HG03521 (cell line): ENCODE data around the gene KRCC1.
A peak's percentile ranks its signal among the peaks of the same experiment; 100 is the strongest.

Experiments
- ATAC-seq: cut with Tn5 transposase; IDR thresholded peaks from one replicate; pipeline ENCODE4 v1.9.1; 2021; ENCODE audit warnings: mild to moderate bottlenecking, moderate library complexity; ENCODE audit not compliant: unreplicated experiment

The KRCC1 gene

DNA sequence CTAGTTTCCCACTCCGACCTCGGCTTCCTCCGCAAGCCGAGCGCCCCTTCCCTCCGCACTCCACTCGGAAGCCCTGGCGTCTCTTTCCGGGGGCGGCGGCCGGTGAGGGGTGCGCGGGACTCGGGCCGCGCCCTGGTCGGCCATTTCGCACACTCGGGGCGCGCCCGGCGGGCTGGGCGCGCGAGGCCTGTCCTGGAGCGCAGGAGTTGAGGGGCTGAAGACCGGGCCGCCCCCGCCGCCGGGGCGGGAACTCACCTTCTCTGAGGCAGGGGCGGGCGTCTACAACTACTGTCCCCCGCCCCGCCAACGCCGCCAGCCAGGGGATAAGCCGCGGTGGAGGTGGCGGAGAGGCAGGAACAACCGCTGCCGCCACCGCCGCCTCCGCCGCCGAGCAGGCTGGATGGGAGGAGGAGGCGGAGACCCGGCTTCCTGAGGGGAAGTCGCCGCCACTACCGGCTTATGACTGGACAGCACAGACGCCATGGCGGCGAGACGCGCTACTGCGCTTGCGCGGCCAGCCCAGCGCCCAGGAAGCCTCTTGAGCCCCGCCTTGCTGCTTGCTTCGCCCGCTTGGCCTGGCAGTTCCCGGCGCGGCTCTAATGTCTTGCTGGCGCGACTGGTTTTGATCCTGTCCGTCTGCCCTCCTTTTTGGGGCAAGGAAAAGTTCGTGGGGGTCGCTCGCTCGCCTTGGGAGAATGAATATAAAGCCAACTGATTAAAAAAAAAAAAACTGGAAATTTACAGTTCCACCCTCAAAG, at the start of gene KRCC1:
TSS of gene KRCC1 (minus strand) at position 413 of the 758 bp plus-strand sequence. CDS start 27,220 bp downstream, outside the sequence.
- peak; percentile 91 for ATAC-seq

DNA sequence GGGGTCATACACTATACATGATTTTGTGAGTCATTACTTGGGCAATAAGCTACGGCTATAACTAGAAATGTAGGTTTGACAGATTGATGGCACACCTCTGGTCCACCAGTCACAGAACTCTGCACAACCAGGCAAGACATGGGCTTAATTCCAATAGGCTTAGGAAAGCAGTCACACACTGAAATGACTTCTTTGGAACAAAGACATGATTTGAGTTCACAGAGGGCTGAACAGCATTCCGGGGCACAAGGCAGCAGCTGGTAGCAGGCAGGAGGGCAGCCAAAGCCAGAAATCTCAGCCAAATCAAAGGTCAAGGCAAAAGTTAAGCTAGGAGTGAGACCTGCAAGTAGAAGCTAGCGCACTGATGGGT, 44.9 kb upstream of the KRCC1 start:
- no peak for ATAC-seq

DNA sequence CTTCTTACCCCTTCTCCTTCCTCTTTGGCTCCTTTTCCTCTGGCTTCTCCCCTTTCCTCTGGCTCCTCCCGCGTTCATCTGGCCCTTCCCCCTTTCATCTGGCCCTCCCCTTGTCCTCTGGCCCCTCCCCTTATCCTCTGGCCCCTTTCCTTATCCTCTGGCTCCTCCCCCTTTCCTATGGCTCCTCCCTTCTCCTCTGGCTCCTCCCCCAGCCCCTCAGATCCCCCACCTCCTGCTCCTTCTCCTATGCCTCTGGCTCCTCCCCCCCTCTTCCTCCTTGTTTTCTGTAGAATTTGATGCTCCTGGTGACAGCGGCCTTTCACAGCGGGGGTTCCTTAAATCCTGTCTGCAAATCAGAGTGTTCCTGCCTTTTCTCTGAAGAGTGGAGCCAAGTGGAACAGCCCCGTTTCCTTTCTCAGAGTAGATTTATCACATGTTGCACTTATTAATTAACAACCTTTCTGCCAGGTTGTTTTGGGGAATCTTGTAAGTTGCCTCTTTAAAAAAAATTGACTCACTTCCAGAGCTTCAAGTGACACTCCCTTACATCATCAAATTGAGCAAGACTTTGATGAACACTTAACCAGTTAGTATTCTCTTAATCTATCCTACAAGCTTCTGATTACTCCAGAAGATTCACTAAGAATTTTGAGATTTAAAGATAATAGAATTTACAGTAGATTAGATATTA, 44.4 kb upstream of the KRCC1 start:
- ATAC-seq: no peak

DNA sequence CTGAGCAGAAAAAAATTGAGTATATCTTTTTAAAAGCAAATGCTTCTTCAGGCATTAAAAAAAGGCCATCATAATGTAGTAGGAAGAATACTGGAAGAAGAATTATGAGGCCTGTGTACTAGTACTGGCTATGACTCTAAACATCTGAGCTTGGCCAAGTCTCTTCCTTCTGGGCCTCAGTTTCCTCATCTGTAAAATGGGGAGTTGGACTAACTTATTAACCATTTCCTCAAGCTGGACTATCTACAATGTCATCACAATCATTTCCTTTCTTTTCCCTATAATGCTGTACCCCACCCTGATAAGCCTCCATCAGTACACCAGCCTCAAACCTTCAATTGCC, 42.9 kb upstream of the KRCC1 start:
- ATAC-seq: no peak

DNA sequence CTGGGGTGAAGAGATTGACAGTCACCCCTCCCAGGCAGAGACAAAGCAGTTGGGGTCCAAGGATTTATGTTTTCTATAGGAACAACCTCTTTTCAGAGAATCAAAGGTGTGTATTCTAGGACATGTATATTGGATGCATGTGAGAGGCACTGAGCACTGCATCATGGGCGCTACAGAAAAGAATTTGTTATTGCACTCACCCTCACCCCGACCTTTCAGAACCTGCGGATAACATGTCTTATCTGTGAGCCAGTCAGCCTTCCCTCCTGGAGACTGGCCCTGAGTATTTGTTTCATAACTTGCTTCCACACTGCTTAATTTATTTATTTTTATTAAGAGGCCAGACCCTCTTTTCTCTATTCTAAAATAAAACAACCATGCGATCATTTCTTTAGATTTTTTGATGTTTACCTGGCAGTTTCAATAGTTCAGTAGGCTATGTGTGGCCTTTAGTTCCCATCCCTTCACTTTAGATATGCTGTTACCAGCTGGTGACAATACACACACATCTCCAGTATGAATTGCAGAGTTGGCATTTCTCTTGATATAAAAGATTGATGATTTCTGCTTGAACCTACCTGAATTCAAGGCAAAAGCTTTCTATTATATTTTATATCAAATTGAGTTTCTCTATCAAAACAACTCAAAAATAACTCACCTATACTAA, 42.4 kb upstream of the KRCC1 start:
- no peak for ATAC-seq

DNA sequence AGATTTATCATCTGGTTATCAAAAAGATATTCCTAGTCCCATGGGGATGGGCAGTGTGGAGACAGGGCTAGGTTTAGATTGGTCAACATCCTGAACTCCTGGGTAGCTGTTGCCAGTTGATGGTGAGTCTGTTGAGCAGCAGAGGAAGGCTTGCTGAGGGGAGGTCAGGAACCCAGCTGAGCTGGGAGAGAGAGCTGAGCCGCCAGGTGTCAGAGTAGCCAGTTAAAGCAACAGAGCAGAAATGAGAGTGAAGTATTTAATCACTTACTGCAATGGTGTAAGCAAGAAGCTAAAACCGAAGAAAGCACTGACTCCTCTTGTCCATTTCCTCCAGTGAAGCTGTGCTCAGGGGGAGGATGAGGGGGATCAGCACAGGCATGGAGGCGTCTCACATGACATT, 41.6 kb upstream of the KRCC1 start:
- ATAC-seq: no peak

DNA sequence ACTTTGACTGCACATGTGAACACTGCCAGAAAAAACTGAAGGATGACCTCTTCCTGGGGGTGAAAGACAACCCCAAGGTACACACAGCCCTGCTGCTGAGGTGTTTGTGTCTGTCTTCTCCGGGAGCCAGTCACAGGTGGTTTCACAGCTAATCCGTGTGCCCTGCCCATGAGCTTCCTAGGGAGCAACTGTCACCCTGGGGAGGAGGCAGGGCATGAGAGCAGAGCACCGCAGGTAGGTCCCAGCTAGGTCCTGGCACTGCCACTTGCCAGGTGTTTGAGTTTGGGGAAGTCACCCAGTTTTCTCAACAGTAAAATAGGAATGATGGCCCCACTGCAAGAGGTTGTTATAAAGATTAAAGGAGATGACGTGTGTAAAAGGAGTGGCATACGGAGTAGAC, 41.1 kb upstream of the KRCC1 start:
- ATAC-seq: no peak

DNA sequence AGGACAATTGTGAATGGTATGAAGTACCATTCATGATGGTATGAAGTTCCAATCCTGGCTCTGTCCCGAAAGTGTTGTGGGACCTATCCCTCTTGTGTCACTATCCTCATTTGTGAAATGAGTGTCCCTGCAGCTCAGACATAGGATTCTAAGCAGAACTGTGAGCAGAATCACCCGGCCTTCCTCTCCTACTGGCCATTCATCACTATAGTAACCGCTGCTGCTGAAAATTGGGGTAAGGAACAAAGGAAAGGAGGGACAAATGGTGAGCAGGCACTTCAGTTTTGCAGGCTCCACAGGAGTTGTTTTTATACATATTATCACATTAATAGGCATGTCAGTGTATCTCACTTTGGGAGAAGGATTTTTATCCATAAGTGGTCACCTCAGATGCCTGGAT, 39.4 kb upstream of the KRCC1 start:
- ATAC-seq: no peak

DNA sequence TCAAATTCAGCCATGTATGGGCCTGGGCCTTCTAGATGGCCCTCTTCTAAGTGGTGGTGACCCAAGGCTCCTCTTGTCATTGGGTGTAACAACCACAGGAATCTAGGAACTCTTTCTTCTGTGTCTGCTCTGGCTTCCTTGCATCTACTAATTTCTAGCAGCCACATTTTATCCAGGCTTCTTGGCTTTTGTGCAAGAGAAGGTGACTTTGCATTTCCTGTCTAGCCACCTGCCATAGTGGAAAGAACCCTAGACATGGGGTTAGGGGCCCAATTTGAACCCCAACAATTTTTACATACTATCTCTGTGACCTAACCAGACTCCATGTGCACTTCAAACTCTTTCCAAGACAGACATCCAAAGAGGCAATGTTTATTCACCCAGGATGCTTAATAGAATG, 37.2 kb upstream of the KRCC1 start:
- ATAC-seq: no peak

DNA sequence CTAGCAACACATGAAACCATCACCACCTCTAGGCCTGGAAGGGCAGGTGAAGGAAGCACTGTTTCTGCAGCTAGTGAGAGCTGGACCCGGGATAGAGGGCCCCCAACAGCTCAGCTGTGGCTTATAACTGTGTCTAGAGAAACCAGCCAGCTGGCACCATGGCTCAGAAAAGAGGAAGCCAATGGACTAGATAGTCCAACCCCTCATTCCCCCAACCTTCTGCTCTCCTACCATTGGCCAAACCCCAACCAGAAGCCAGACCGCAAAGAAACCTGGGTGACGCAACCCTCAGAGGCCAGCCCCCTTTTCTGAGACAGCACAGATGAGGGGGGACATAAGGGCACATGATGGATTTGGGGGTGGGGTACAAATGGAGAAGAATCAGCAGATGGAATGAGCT, 36.4 kb upstream of the KRCC1 start:
- ATAC-seq: no peak

DNA sequence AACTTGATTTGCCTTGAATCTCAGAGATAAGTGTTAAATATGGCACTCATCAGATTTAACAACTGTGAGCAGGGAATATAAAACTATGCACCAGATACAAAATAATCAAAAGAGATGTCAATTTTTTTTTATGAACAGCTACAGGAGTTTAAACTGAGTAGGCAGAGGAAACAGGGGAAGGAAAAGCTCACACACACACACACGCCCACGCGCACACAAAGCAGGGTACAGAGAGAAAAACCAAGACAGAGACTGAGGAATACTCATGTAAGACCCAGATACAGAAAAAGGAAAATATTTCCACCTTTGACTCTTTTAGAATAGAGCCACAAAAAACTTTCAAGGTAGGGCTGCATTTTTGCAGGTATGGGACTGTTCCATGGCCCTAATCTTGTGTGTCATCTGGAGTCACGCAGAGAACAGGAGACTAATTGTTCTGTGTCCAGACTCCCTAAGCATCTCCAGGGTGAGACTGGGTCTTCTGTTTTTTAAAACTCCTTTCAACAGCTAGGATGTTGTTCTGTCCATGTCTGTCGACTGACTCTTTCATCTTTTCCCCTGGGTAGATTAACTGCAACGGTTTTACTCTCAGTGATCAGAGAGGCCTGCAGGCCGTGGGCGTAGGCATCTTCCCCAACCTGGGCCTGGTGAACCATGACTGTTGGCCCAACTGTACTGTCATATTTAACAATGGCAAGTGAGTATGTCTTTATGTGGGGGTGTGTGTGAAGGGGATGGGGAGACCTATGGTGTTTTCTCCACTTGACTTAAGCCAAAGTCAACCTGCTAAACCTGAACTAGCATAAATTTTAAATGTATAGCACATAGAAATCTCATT, 35.1 kb upstream of the KRCC1 start:
- no peak for ATAC-seq

DNA sequence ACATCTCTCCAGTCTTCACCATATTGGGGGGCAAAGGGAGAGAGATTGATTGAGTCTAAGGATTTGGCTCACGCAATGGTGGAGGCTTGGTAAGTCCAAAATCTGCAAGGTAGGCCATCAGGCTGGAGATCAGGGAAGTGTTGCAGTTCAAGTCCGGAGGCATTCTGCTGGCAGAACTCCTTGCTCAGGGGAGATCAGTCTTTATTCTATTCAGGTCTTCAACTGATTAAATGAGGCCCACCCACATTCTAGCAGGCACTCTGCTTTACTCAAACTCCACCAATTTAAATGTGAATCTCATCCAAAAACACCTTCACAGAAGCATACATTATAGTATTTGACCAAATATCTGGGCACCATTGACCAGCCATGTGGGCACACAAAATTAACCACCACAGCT, 33.4 kb upstream of the KRCC1 start:
- ATAC-seq: no peak

DNA sequence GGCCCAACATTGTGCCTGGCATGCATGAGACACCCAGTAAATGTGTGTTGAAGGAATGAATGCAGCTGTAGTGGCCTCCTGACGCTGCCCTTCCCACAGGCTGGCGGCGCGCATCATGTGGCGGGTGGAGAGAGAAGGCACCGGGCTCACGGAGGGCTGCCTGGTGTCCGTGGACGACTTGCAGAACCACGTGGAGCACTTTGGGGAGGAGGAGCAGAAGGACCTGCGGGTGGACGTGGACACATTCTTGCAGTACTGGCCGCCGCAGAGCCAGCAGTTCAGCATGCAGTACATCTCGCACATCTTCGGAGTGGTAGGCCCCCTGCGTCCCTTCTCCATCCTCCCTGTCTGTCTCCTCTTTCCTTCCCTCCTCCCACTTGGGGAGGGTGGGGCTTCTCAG, 32.2 kb upstream of the KRCC1 start:
- no peak for ATAC-seq

DNA sequence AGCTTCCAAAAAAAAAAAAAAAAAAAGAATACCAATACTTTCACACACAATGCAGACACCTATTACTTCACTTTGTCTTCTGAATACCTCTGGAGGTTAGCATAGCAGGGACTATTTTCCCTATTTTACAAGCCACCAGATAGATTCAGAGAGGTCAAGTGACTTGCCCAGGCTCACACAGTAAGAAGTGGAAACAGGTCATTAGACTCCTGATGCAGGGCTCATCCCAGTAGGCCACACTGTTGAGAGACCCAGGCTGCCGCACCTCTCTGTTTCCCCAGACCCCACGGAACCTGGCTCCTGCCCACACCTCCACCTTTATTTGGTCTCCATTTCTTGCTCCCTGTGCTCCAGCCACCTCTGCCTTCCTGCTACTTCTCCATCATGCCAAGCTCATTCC, 31.5 kb upstream of the KRCC1 start:
- ATAC-seq: no peak

DNA sequence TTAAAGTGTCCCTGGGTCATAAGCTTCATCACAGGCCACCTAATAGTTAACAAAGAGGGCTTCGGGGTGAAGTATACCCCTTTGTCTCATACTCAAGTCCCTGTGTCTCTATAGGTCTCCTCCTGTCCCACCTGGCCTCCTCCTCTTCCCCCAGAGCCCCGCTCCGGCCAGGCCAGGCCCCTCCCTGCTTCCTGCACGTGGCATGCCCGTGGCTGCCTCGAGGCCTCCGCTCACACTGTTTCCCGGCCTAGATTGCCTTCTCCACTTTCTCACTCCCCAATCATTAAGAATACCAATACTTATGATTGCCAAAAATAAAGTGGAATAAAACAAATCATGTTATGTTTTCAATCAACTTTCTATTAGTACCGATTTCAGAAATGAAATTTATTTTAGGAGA, 30.8 kb upstream of the KRCC1 start:
- ATAC-seq: no peak

DNA sequence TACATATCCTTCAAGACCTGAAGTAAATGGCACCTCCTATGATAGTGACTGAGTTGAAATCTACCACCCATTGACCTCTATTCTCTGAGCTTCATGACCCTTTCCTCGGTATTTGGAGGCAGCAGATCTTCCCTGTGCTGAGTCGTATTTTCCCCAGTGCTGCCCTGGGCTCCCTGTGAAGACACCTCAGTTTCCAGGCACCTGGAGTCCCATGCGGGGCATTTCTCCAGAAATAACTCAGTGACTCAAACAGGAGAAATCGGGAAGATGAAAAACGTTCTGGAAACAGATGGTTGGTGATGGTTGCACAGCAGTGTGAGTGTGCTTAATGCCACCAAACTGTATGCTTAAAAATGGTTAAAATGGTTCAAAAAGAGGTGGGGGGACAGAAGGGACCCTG, 30.0 kb upstream of the KRCC1 start:
- ATAC-seq: no peak

DNA sequence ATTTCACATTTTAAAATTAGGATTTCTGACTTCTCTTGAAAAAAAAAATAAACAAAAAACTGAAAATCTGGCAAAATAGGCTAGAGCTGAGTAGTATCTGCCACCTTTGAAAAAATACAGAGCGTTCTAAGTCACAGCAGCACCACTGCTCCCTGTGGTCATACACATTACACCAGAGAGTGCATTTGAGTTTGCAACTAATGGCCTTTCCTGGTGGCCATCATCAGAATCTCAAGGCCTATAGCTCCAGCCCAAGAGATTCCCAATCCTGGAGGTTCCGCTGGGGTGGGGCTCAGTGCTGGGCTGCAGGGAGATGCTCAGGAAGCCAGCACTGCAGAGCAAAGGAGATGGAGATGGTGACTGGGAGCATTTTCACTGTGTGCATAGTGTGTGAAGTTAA, 29.5 kb upstream of the KRCC1 start:
- ATAC-seq: no peak

DNA sequence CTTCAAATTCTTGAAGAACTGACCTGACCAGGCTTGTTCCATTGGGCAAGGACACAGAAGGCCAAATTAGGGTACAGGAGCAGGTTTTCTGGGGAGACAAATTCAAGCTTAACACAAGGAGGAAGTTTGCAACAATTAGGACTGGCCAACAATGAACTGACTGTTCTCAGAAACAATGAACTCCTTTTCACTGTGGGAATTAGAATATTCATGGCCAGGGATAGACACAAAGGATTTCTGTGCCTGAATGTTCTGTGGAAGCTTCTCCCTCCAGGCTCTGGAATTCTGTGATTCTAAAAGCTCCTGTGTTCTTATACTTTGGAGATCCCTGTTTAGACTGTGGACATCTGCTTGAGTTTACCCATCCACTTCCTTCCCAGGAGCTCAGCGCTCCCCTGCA, 27.2 kb upstream of the KRCC1 start:
- no peak for ATAC-seq

DNA sequence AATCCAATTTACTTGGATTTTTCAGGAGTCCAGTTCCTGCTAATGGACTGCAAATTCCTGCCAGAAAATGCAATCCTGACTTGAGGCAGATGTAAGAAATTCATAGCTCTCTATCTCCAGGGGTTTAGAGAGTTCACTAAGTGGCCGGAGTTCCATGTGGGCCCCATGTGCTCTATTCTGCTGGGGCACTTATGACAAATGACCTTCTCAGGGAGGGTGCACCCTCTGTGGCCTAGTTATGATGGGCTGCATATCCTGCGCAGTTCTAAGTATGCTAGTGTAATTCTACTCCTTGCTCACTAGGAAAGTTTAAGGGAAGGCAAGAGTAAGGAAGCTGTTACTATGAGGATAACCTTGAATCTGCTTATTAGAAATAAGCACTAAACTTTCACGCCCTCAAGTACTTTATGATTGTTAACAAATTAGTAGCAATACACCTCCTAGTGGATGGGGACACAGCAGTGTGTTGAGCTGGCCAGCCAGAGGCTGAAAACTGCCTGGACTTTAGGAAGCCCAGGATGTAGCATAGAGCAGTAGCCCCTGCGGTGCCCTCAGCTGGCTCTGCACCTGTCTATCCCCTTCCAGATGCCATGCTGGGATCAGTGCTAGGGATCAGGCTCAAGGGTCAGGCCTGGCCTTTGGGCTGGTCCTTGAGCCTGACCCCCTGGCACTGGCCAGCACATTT, 26.5 kb upstream of the KRCC1 start:
- no peak for ATAC-seq

DNA sequence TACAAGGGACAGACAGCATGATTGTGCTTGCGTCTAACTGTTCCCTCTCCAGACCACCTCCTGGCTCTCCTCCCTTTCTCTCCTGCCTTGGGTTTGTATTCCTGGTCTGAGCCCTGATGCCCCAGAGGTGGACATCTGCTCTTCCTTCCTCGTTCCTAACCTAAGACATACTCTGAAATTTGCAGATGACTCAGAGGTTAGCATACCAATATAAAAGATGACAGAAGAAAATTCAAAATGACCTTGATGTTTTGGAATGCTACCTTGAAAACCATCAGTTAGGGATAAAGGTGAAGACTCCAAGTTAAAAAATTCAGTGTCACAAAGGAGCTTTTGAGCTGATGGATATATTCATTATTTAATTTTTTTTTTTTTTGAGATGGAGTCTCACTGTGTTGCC, 25.0 kb upstream of the KRCC1 start:
- no peak for ATAC-seq

DNA sequence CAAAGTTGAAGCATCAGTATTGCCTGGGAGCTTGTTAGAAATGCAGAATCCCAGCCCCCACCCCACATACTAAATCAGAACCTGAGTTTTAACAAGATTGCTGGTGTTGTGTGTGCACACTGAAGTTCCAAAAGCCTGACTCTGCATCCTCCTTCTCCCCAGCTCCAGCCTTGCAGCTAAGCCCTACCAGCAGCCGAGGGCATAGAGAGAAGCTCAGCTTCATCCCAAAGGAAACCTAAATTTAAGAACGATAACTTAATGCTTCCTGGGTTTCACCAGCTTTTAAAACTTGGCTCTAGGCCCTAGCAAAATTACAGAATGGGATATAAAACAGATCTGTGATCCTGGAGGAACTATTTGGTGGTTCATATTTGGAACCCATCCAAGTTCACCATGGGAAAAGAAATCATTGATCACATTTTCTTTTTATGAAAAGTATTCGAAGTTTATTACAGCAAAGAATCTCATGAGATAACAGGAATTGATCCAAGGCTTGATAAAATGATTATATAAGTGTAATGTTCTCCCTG, 23.1 kb upstream of the KRCC1 start:
- no peak for ATAC-seq
